GM21515 (cell line): ENCODE results near the gene RARRES1.

Experiments used
- ATAC-seq: cut with Tn5 transposase; IDR thresholded peaks from one replicate; pipeline ENCODE4 v1.9.1; 2021; ENCODE audit not compliant: unreplicated experiment

The RARRES1 gene

DNA sequence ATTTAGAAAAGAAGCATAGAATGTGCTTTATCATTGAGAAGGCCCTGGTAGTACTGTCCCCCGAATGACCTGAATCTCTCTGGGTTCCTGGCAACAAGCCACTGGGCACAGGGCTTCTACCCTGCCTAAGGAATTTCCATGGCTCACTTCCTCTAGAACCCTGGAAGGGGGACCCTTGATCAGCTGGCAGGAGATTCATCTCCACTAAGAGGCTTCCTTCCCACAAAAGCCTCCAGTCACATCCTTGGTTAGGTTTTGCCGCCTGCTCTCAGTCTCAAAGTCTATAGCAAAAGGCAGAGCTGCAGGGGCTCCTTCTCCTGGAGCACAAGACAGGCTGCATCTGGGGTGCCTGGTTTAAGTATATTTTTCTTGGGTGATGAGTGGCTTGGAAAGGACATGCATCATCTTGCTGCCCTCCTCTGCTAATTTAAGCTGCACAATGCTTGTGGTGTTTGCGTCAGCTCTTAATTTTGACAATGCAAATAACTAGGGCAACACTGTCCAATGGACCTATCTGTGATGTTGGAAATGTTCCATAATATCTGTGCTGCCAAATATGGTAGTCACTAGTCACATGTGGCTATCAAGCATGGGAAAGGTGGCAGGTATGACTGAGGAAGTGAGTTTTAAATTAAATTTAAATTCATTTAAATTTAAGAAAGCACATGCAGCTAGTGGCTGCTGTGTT, 33.4 kb upstream of the RARRES1 start:
- ATAC-seq = no peak

DNA sequence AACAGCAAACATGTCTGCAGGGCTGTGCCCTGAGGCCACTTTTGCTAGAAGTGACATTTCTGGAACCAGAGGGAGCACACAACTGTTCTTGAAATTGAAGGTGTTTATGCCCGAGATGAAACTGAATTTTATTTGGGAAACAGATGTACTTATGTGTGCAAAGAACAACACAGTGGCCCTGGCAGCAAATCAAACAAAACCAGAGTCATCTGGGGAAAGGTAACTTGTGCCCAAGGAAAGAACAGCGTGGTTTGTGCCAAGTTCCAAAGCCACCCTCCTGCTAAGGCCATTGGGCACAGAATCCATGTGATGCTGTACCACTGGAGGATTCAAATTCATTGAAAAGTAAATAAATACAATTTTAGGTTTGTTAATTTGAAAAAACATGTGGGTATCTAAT, 31.2 kb upstream of the RARRES1 start:
- ATAC-seq = no peak

DNA sequence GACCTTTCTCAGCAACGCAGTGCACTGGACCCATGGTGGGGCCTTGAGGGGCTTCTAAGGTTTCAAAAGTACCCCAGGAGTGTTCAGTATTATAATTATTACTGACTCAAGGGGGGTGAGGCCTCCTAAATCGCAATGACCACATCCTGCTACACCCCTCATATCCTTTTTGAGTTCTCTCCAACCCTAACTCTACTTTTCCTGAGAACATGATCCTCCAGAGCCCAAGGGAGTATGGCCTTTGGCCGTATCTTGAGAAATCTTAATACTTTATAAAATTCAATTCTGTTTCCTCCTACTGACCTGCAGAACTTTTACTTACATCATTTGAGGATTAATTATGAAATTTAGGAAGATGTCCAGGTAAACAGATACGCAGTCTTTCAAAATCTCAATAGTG, 30.4 kb upstream of the RARRES1 start:
- no peak for ATAC-seq

DNA sequence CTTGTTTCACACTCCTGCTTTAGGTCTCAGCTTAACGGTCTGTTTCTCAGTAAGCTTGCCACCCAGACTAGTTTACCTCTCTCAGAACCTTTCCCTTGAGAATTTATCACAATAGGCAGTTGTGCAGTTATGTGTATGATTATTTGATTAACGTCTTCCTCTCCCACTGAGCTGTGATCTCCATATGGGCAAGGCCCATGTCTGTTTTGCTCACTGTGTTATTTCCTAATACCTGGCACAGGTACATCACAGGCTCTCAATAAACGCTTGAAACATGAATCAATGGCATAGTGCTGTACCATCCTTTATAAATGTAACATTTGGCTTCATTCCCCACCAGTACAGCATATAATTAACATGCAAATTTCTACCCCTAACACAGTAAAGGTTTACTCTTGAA, 29.1 kb upstream of the RARRES1 start:
- no peak for ATAC-seq

DNA sequence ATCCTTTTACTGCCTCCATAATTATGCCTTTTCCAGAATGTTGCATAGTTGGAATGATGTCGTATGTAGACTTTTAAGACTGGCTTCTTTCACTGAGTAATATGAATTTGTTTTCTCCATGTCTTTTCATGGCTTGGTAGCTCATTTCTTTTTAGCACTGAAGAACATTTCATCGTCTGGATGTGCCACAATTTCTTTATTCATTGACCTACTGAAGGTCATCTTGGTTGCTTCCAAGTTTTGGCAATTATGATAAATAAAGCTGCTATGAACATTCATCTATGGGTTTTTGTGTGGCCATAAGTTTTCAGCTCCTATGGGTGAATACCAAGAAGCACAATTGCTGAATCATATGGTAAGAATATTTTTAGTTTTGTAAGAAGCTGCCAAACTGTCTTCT, 23.2 kb upstream of the RARRES1 start:
- ATAC-seq = no peak

DNA sequence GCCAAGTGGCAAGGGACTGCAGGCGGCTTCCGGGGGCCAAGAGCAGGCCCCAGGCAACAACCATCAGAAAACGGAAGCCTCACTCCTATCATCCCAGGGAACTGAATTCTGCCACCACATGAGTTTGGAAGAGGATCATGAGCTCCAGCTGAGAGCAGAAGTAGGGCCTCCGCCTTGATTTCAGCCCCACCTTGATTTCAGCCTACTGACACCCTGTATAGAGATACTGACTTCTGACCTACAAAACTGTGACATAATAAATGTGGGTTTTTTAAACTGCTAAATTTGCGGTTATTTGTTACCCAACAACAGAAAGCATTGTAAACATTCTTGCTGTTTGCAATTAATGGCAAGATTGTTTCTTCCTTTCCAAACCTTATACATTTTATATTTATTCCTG, 21.6 kb upstream of the RARRES1 start:
- no peak for ATAC-seq

DNA sequence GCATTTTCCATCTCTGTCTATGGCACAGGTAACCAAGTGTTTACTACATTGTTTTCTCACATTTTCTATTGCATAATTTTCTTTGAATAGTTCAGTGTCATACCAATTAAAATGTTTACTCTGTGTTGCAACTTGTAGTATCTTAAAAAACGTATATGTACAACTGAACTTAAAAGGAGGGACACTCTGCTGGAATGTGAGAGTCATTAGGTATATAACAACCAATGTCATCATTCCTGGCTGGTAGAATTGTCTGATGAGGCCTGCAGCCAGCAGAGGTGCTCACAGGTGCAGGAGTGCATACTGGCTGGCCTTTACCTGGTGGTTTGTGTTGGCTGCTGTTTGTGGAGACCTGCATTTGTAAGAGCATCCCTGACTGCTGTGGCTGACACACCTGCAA, 19.1 kb upstream of the RARRES1 start:
- ATAC-seq = no peak

DNA sequence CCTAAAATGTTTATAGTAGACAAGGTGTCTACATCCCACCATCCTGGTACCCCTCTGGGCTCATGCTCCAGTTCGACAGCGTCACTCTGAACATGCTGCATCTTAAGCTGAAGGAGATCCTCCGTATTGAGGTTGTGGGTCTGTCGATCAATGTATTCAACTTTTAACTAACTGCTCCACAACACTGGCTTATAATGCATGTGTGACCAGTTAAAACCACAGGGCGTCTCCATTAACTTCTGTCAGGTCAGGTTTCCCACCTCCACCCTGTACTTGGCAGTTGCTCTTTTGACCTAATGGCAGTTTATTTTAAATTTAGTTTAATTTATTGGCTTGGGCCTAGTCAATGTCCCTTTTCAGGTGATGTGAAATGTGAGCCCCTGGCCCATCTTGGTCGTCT, 17.8 kb upstream of the RARRES1 start:
- no peak for ATAC-seq

DNA sequence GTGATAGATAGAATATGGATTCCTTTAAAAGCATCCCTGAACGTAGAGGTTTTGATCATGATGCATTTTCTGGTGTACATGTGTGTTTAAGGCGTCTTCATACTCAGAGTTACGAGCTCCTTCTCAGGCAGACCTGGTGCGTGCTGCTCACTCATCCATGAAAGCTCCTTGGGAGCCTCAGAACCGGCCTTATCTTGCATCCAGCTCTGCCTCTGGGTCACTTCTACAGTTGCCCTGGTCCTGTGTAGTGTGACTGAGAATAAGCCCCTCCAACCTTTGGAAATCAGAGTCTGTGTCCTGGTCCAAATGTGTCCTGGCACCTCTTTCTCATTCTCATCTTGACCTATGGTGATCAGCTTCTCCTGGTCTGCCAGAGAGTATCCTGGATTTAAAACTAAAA, 17.3 kb upstream of the RARRES1 start:
- ATAC-seq = no peak

DNA sequence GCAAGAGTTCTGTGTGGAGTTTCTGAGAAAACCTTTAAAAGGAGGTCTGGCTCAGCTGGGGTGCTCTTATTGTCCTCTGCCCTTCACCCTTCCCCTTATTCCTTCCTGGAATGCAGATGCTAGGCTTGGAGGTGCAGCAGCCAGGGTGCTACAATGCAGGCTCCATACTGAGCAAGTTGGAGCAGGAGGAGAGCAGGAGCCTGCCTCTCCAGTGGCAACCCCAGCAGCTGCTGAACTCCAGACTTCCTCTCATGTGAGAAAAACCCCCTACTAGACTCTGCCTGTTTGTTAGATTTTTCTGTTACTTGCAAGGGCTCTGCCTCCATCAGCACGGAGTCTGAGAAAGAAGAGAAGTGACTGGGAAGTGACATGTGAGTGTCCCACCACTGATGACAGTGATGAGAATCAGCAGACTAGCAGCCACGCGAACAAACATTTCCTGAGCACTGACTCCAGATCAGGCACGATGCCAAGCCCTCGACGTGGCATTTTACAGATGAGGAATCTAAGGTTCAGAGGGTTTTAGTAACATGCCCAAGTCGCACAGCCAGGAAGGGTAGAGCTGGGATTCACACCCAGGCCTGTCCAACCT, 16.1 kb upstream of the RARRES1 start:
- no peak for ATAC-seq

DNA sequence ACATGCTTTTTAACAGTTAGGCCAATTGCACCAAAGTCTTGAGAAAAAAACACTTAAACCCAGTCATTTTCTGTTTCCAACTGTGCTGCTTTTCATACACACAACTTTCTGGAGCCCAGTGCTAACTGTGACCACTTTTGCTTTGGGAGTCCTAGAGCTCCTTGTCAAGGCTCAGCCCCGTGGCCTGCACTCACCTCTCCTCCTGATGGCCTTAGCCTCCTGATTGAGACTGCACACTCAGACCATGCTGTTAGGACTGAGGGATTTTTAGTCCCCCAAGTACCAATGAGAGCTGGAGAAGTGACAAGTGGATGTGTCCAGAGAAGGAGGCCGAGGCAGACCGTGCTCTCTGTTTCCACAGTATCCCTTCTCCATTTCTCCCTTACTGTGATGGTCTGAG, 15.2 kb upstream of the RARRES1 start:
- no peak for ATAC-seq

DNA sequence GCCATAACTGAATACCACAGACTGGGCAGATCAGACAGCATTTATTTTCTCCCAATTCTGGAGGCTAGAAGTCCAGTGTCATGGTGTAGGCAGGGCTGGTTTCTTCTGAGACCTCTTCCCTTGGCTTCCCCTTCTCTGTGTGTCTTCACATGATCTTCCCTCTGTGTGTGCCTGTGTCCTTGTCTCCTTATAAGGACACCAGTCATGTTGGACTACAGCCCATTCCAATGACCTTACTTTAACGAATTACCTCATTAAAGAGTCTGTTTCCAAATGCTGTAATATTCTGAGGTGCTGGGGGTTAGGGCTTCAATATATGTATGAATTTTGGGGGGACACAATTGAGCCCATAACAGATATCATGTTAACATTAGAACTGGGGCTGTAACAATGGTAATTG, 13.3 kb upstream of the RARRES1 start:
- no peak for ATAC-seq

DNA sequence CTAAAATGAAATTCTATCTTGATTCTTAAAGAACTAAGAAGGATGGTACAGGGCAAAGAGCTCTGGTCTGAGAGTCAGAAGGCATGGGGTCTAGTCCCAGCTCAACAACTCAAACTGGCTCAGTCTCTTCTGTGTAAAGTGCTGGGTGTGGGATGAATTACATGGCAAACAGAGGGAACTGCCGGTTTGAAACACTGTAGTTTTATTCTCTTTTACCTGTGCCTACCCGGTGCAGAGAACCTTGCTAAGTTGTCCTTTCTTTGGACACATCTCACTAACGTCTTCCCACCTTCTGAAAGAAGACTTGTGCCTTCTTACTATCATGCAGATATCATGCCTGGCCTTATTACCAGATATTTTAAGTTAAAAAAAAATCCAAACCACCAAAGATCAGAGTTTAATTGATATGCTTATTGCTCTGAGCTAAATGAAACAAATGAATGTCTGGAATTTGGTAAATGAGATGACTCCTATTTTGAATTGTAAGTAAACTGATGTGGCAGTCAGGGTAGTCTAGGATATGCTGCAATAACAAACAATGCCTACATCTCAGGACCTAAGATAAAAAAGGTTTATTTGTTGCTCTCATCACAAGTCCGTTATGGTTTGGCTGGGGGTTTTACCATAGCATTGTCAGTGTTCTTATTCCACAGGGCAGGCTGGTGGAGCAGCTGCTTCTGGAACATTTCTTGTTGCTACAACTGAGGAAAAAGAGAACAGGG, 12.5 kb upstream of the RARRES1 start:
- no peak for ATAC-seq

DNA sequence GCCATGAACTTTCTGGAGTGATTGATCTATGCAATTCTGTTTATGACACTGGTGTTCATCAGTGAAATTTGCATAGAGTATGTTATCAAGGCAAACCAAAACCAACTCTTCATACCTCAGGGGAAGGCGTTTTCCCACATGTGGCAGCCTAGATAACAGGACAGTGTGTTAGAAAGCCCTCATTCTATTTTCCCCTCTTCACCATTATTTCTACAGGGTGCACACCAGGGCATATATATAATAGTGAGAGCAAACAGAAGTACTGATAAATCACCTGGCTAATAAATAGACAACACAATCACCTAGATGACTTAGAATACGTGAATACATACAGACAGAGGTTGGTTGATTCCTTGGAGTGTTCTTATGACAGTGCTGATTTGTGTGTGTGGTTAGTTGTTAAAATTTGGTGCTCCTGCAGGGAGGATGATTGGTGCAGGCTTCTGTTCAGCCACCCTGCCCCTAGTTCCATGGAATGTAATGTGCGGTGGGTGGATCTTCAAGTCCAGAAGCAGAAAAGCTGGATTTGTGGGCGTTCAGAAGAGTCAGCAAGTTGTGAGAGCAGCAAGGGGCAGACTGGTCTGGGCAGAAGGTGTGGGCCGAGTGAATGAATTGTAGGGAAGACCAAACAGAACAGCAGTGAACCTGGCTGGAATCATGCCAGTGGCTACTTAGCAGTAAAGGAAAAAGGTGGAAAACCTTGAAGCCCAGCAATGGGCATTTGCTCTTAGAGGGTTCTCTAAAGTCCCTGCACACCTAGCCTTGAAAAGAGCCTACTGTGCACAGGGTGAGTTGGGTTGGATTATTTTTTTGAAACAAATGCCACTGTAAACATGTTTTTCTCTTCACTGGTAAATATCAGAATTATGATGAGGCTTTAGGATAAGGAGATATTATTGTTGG, 11.7 kb upstream of the RARRES1 start:
- no peak for ATAC-seq

DNA sequence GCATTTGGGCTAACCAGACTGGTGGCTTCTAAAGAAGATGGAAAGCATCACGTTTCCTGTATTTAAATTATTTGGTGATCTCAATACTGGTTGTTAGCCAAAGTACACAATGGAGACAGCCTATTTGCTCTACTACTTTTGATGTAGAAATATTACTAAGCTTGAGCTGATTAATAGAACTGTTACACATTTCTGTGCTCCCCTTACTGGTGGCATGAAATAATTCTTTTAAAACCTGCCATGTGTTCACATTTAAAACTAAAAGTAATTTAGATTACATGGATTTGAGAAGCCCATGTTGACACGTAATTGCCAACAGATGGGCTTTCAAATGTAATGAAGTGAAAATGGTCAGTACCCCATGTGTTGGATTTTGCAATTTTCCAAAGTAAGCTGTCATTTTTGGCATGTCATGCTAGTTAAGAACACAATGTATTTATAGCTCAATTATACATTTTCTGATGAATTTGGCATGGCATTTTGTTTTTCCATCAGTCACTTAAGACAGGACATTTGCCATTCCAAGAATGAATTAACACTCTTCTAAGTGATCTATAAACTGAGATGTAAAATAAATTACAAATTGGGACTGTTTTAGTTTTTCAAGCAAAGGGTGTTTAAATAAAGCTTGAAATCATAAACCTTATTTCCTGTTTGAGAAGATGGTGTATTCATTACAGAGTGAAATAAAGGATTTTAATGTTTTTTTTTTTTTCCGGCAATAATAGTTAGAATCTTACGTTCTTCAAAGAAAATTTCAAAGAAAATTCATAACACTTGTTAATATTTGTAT, 10.8 kb upstream of the RARRES1 start:
- no peak for ATAC-seq

DNA sequence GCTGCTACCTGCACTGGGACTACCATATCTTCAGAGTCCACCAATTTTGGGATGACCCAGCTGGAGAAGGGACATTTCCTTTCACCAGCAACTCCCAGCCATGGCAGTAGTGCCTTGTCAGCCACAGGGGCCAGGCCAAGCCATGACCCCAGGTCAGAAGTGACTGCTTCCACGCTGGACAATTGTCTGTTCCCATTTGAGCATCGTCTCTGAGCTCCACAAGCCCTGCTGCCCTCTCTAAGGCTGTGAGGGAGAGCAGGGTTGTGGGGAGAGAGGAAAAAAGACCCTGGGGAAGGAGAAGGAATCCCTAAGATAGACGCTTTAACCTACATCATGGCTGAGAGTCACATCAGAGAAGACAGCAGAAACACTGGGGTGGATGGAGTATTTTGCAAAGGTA, 7.4 kb upstream of the RARRES1 start:
- no peak for ATAC-seq

DNA sequence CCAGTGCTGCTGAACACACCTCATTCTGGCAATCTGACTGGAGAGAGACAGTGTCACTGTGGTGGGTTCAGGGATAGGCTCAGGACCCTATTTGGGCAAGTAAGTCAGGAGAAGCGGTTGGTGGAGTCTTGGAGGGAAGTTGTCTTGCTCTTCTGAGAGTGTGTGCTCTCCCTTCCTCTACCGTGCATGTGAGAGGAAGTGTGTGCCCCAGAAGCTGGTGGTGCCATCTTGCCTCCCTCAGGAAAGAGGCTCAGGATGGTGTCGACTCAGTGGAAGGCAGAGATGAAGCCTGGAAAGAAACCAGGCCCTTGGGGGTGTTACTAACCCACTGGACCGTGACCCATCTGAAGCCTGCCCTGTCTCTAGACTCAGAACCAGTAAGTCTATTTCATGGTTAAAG, 6.8 kb upstream of the RARRES1 start:
- ATAC-seq = no peak

DNA sequence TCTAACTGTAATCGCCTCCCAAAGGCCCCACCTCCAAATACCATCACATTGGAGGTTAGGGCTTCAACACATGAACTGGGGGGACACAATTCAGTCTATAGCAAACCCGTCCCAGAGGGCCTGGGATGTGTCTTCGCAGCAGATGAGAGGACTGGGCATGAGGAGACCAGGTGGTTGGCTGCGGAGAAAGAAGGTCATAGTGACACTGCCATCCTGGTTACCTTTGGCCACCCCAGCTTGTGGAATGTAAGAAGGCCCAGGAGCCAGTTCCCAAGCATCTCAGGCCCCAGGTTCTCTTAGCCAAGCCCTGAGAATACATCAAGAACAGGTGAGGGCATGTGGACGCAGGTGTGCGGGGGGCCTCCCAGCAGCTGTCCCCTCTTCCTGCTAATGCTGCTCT, 6.4 kb upstream of the RARRES1 start:
- ATAC-seq = no peak

DNA sequence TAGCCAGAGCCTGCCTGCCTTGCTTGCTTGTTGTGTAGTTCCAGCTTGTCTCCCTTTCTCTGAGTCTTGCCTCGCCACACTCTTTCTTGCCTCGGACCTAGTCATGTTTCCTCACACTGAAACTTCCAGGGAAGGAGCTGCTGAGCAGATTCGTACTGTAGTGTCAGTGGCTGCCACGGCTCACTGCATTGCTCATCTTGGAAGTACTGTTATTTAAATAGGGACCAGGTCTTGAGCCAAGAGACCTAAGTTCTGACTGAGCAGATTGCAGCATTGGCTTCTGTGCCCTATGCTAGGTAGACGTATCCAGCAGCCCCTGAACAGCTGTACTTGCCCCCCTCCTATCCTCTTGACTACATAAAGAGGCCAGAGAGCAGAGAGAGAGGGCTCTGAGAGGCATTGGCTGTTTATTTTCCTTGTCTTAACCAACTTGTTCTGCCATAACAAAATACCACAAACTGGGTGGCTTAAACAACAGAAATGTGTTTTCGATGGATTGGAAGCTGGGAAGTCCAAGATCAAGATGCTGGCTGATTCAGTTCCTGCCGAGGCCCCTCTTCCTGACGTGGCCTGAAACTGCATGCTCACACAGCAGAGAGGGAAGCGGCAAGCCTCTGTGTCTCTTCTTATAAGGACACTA, 5.8 kb upstream of the RARRES1 start:
- no peak for ATAC-seq

DNA sequence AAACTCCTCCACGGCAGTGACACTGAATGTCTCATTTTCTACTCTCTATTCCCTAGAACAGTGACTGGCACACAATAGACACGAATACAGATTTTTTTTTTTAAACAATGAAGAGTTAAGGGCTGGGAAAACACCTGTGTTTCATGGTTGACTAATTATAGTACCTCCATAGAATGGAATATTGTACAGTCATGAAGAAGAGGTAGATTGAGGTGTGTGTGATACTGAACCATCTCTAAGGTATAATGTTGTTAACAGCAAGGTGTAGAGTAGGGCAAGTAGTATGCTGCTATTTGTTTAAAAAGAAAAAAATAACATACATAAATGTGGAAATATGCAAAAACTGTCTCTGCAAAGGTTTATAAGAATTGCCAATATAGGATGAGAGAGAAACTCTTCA, 5.2 kb upstream of the RARRES1 start:
- ATAC-seq = no peak
